Hematopoietic multipotent progenitor cell treated with erythropoietin and hydrocortisone succinate and interleukin-3 and kit ligand, for 4 days (in vitro differentiated cells): ENCODE results near the gene CEMP1.

Experiments used
- DNase-seq: peaks from one replicate; pipeline ENCODE4 v3.0.0-alpha.2; 2015

CEMP1 gene

GRCh38 chr16:2518823-2519710 is 12.1 kb downstream of the CEMP1 start:
- no peak for DNase-seq

- DNase-seq, result no peak
Measured at GRCh38 chr16:2517954-2518605, 13.1 kb downstream of the CEMP1 start.

GRCh38 chr16:2516391-2517240 is 14.6 kb downstream of the CEMP1 start:
- DNase-seq, result peak; percentile 88

GRCh38 chr16:2515180-2515851 is 15.9 kb downstream of the CEMP1 start:
- peak; percentile 52 for DNase-seq

GRCh38 chr16:2514333-2515179 is 16.7 kb downstream of the CEMP1 start:
- DNase-seq, result peak; percentile 33

GRCh38 chr16:2513405-2514332 is 17.5 kb downstream of the CEMP1 start, which contains the start of gene ATP6V0C:
ATP6V0C (plus strand) TSS chr16:2513952; CDS start chr16:2514104, 152 bp downstream.
- peak; percentile 96 for DNase-seq

- peak; percentile 54 for DNase-seq
Measured at GRCh38 chr16:2512735-2513404, 18.3 kb downstream of the CEMP1 start.

GRCh38 chr16:2511996-2512734 is 19.0 kb downstream of the CEMP1 start:
- DNase-seq, result no peak

GRCh38 chr16:2511128-2511800 is 19.9 kb downstream of the CEMP1 start:
- DNase-seq, result no peak

GRCh38 chr16:2508722-2509400 is 22.3 kb downstream of the CEMP1 start:
- no peak for DNase-seq

- DNase-seq, result peak; percentile 54
Measured at GRCh38 chr16:2507665-2508064, 23.5 kb downstream of the CEMP1 start.

GRCh38 chr16:2507052-2507659 is 24.1 kb downstream of the CEMP1 start:
- DNase-seq, result peak; percentile 75

GRCh38 chr16:2505695-2506094 is 25.5 kb downstream of the CEMP1 start:
- no peak for DNase-seq

GRCh38 chr16:2501946-2502895 is 29.0 kb downstream of the CEMP1 start:
- DNase-seq, result no peak

- DNase-seq, result peak; percentile 92
Measured at GRCh38 chr16:2500918-2501750, 30.1 kb downstream of the CEMP1 start.
